Right lobe of liver (tissue), 6 donors: ENCODE data around the gene CFAP161. TPM values are rescaled to one million over a fixed set of nuclear protein-coding genes. Genes with fewer than 3 reads are reported as not detected.

Experiments
- ATAC-seq, 4 donors: fragments of 200-7000 bp; cut with Tn5 transposase; one replicate each; pipeline ENCODE4 v1.9.1; 2020; ENCODE audit warnings: mild to moderate bottlenecking in 4 of 4, moderate library complexity in 4 of 4
- DNase-seq, 3 donors: peaks; one replicate each; pipeline ENCODE4 v3.0.0-alpha.2; 2020
- H3K27ac ChIP-seq, 3 donors: fragments of 200-600 bp; one replicate each; pipeline ENCODE4 v1.8.0; 2022
- H3K27me3 ChIP-seq, 2 donors: fragments of 200-600 bp; one replicate each; pipeline ENCODE4 v1.8.0; 2022
- H3K36me3 ChIP-seq, 4 donors: fragments of 200-600 bp; sonication (generic) in 1 of 4; one replicate each; pipeline versions ENCODE4 v1.5.1 to v1.8.0; 2017 to 2022; ENCODE audit warnings: control low read depth in 1 of 4
- H3K4me1 ChIP-seq, 4 donors: fragments of 200-600 bp; sonication (generic) in 1 of 4; one replicate each; pipeline versions ENCODE4 v1.5.1 to v1.8.0; 2017 to 2022; ENCODE audit warnings: control low read depth in 1 of 4
- H3K4me3 ChIP-seq, 3 donors: fragments of 200-600 bp; one replicate each; pipeline ENCODE4 v1.8.0; 2022
- H3K9me3 ChIP-seq, 4 donors: fragments of 200-600 bp; sonication (generic) in 1 of 4; one replicate each; pipeline versions ENCODE4 v1.5.1 to v1.8.0; 2017 to 2022; ENCODE audit warnings: control low read depth in 1 of 4
- CTCF ChIP-seq, 4 donors: fragments of 200-600 bp in 3 of 4; fragments of 450-650 bp in 1 of 4; IDR thresholded peaks; one replicate each; pipeline versions ENCODE4 v1.5.1 to v1.8.0; 2016 to 2022; ENCODE audit warnings: antibody characterized with exemption in 4 of 4, mild to moderate bottlenecking in 2 of 4
- POLR2A ChIP-seq: fragments of 450-650 bp; IDR thresholded peaks from one replicate; pipeline ENCODE4 v1.6.1; 2017; ENCODE audit warnings: antibody characterized with exemption, mild to moderate bottlenecking
- WGBS: methylation state at CpG from one replicate; pipeline ENCODE4 v1.1.6; 2018; ENCODE audit warnings: low coverage, low lambda C conversion rate; ENCODE audit not compliant: insufficient coverage; ENCODE audit errors: missing lambda C conversion rate; 5-methylcytosine and 5-hydroxymethylcytosine counted together
- intact Hi-C, 2 donors: fragments of 100-400 bp; cut with DNase I; formaldehyde crosslinking; loops; one replicate each; pipeline versions ENCODE4 v1.11.2 to v1.14.1; 2022
- total RNA-seq, 6 experiments: library from RNA; depleted of rRNA in 2 of 6; stranded (reverse); fragments of >200 nt in 2 of 6; fragmentation: NEBNext Ultra II Directional in 3 of 6; extraction: Animal tissue kit (Norgen Biotek cat#: 25700) in 3 of 6; gene quantifications; one replicate each; pipeline versions ENCODE4 v1.1.0 to v1.2.4, GENCODE V29; 2016 to 2023
- donor health status: DM: no; HTN: yes; CAD: no.
- donor health status: DM: no; HTN: no; CAD: no.
- donor health status: DM: no; HTN: no; CAD: no.
- donor health status: DM: no; HTN: yes; CAD: no.
- donor health status: DM: no; HTN: yes; CAD: no.

The CFAP161 gene
- total RNA-seq, 6 experiments from 2014 or later = 0.25 to 0.42 TPM; not detected in 4

DNA sequence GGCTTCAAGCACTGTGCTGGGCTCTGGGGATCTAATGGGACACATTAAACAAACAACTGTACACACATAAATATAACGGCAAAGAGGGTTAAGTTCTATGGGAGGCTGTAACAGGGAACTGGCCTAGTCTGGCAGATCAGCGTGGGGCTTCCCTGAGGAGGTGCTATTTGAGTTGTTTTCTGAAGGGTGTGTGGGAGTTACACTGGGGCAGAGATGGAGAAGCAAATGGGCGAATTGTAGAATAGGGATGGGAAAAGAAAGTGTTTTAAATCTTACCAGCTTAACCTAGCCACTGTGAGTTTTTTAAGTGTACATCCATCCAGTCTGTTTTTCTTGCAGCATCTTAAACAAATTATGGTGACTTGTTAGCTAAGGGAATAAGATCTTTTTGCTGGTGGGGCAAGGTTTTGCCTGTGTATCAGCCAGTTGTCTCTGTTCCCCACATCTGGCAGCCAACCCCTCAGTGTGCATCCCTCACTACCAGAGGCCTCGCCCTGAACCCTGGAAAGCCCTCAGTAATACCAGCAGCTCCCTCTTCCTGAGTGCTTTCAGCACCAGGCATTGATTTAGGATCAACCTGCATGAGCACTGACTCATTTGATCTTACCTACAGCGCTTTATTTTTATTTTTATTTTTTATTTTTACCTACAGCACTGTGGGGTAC, 51.7 kb downstream of the CFAP161 start:
- H3K9me3 ChIP-seq = no peaks in the 10 kb centered on the region
- H3K36me3 ChIP-seq = no peaks in the 10 kb centered on the region
- H3K27ac ChIP-seq = no peak overlapping the region
- TF ChIP-seq POLR2A (no peak), CTCF (IDR thresholded peaks at IDR 0.05) (no peak)
- no peaks in the 10 kb centered on the region for H3K4me1 ChIP-seq
- H3K4me3 ChIP-seq = no peak overlapping the region
- DNase-seq = no peak
- no peak for ATAC-seq
- H3K27me3 ChIP-seq = no peaks in the 10 kb centered on the region
- WGBS = 74% methylated on average over 5 of the region's 5 CpGs
- intact Hi-C loops = no loop called here

DNA sequence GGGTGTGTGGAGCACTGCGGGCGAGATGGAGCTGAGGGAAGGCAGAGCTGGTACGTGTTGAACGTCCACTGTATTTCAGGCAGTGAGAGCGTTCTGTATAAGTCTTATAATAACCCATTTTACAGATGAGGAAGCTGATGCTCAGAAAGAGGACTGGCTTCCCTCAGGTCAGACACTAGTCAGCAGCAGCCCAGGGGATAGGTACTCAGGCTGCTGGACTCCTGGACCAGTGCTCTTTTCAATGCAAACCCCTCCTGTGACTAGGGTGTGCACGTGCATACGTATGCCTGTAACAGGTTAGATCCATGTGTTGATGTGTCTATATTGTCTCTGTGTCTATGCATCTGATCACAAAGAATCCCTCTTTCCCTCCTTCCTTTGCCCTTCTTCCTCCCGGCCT, 54.3 kb downstream of the CFAP161 start:
- no peaks in the 10 kb centered on the region for H3K36me3 ChIP-seq
- DNase-seq (no peak), ATAC-seq (no peak)
- WGBS = 88% methylated on average over 5 of the region's 8 CpGs
- no peaks in the 10 kb centered on the region for H3K9me3 ChIP-seq
- no peak overlapping the region for H3K4me3 ChIP-seq
- H3K4me1 ChIP-seq = no peaks in the 10 kb centered on the region
- TF ChIP-seq CTCF (IDR thresholded peaks at IDR 0.05) (no peak), POLR2A (no peak)
- no peaks in the 10 kb centered on the region for H3K27me3 ChIP-seq
- H3K27ac ChIP-seq = no peak overlapping the region
- intact Hi-C loops = no loop called here

- Histone ChIP-seq H3K9me3 (no peaks in the 10 kb centered on the region), H3K4me3 (no peak overlapping the region), H3K27ac (no peak overlapping the region), H3K27me3 (no peaks in the 10 kb centered on the region), H3K4me1 (no peaks in the 10 kb centered on the region), H3K36me3 (no peaks in the 10 kb centered on the region)
- ATAC-seq (no peak), DNase-seq (no peak)
- TF ChIP-seq CTCF (IDR thresholded peaks at IDR 0.05) (no peak), POLR2A (no peak)
- intact Hi-C loops = no loop called here
- WGBS = 79% methylated on average over 7 of the region's 11 CpGs
Measured at GRCh38 chr15:81189583-81190283, 55.7 kb downstream of the CFAP161 start.

DNA sequence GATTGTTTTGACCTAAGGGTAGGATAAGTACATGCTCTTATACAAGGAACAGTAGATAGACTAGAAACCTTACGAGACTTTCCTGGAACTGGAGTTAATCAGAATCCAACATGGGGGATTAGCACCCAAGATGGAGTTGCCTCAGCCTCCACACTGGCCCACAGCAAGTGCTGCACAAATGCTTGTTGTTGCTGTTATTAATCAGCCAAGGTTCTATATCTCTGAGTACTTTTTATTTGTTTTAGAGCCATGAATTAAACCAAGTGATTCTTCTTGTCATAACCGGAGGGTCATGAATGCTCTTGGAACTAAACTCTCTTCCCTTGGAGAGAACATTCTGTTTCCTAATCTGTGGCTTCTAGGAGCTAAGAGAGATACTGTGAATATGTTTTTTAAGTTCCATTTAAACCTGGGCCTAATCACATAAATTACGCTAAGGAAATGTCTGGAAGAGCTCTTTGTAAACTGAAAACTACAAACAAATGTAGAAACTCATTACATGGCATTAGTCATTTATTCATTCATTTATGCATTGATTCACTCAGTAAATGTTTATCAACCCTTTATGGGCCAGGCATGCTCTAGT, 56.9 kb downstream of the CFAP161 start:
- Histone ChIP-seq H3K4me3 (no peak overlapping the region), H3K27ac (peak overlapping the region in 1 of 3 donors; percentile 4), H3K36me3 (no peaks in the 10 kb centered on the region), H3K27me3 (no peaks in the 10 kb centered on the region), H3K9me3 (no peaks in the 10 kb centered on the region), H3K4me1 (no peaks in the 10 kb centered on the region)
- ATAC-seq = no peak
- no peak for DNase-seq
- intact Hi-C loops = no loop called here
- no peak for TF ChIP-seq CTCF (IDR thresholded peaks at IDR 0.05)
- no peak for TF ChIP-seq POLR2A
- WGBS = 70% methylated on average over 3 of the region's 3 CpGs
